HEK293 (cell line): Measurements from ENCODE around the gene LIN52.
A peak's percentile ranks its signal among the peaks of the same experiment; 100 is the strongest.

Experiments
- GFI1B ChIP-seq: fragments of 450-650 bp; formaldehyde crosslinking; IDR thresholded peaks from 2 replicates; pipeline ENCODE4 v1.5.1; 2016; ENCODE audit warnings: missing biosample characterization, missing genetic modification characterization
- GLIS1 ChIP-seq: fragments of 450-650 bp; formaldehyde crosslinking; IDR thresholded peaks from 2 replicates; pipeline ENCODE4 v1.5.1; 2016; ENCODE audit warnings: missing biosample characterization, missing genetic modification characterization
- HOXC10 ChIP-seq: sonication (generic); formaldehyde crosslinking; IDR thresholded peaks from 2 replicates; pipeline ENCODE4 v1.8.1; 2023; ENCODE audit warnings: mild to moderate bottlenecking, missing genetic modification reagents
- KLF9 ChIP-seq: fragments of 450-650 bp; formaldehyde crosslinking; IDR thresholded peaks from 2 replicates; pipeline ENCODE4 v1.5.1; 2016; ENCODE audit warnings: missing biosample characterization, missing genetic modification characterization, low read depth
- REPIN1 ChIP-seq: fragments of 450-650 bp; formaldehyde crosslinking; IDR thresholded peaks from 2 replicates; pipeline ENCODE4 v1.5.1; 2017; ENCODE audit warnings: missing biosample characterization, missing genetic modification characterization, low read depth
- SP2 ChIP-seq: fragments of 450-650 bp; formaldehyde crosslinking; IDR thresholded peaks from 2 replicates; pipeline ENCODE4 v1.5.1; 2016; ENCODE audit warnings: missing biosample characterization, missing genetic modification characterization
- SP3 ChIP-seq: fragments of 450-650 bp; formaldehyde crosslinking; IDR thresholded peaks from 2 replicates; pipeline ENCODE4 v1.5.1; 2016; ENCODE audit warnings: missing biosample characterization, missing genetic modification characterization
- SP7 ChIP-seq: fragments of 450-650 bp; formaldehyde crosslinking; IDR thresholded peaks from 2 replicates; pipeline ENCODE4 v1.5.1; 2016; ENCODE audit warnings: missing biosample characterization, missing genetic modification characterization
- ZBTB21 ChIP-seq: fragments of 450-650 bp; formaldehyde crosslinking; IDR thresholded peaks from 2 replicates; pipeline ENCODE4 v1.5.1; 2017; ENCODE audit warnings: missing biosample characterization, missing genetic modification characterization
- ZBTB48 ChIP-seq: fragments of 450-650 bp; formaldehyde crosslinking; IDR thresholded peaks from 2 replicates; pipeline ENCODE4 v1.5.1; 2016; ENCODE audit warnings: missing biosample characterization, missing genetic modification characterization
- ZBTB8A ChIP-seq: fragments of 450-650 bp; formaldehyde crosslinking; IDR thresholded peaks from 2 replicates; pipeline ENCODE4 v1.5.1; 2016; ENCODE audit warnings: missing biosample characterization, missing genetic modification characterization
- ZEB2 ChIP-seq: fragments of 450-650 bp; formaldehyde crosslinking; IDR thresholded peaks from 2 replicates; pipeline ENCODE4 v1.5.1; 2016; ENCODE audit warnings: missing biosample characterization, missing genetic modification characterization
- ZFHX2 ChIP-seq: fragments of 450-650 bp; formaldehyde crosslinking; conservative IDR thresholded peaks from 2 replicates; pipeline ENCODE4 v1.5.1; 2016; ENCODE audit warnings: missing biosample characterization, missing genetic modification characterization
- ZFP37 ChIP-seq: fragments of 450-650 bp; formaldehyde crosslinking; IDR thresholded peaks from 2 replicates; pipeline ENCODE4 v1.5.1; 2016; ENCODE audit warnings: missing biosample characterization, missing genetic modification characterization
- ZNF112 ChIP-seq: fragments of 450-650 bp; formaldehyde crosslinking; IDR thresholded peaks from 2 replicates; pipeline ENCODE4 v1.5.0; 2017; ENCODE audit warnings: missing biosample characterization, missing genetic modification characterization
- ZNF121 ChIP-seq: fragments of 450-650 bp; formaldehyde crosslinking; IDR thresholded peaks from 2 replicates; pipeline ENCODE4 v1.5.1; 2016; ENCODE audit warnings: missing biosample characterization, missing genetic modification characterization
- ZNF133 ChIP-seq: fragments of 450-650 bp; formaldehyde crosslinking; IDR thresholded peaks from 2 replicates; pipeline ENCODE4 v1.5.1; 2016; ENCODE audit warnings: missing biosample characterization, missing genetic modification characterization
- ZNF221 ChIP-seq: fragments of 450-650 bp; formaldehyde crosslinking; IDR thresholded peaks from 2 replicates; pipeline ENCODE4 v1.5.1; 2017; ENCODE audit warnings: missing biosample characterization, missing genetic modification characterization, borderline replicate concordance
- ZNF274 ChIP-seq, 2 experiments: fragments of 200-500 bp in 1 of 2; fragments of 450-650 bp in 1 of 2; sonication (Bioruptor generic) in 1 of 2; formaldehyde crosslinking in 1 of 2; IDR thresholded peaks; 2 replicates each; pipeline versions ENCODE4 v1.5.1 to v1.6.1; 2014 to 2016; ENCODE audit warnings: borderline replicate concordance in 1 of 2, inconsistent platforms in 1 of 2, low read length in 1 of 2, missing biosample characterization in 1 of 2, missing genetic modification characterization in 1 of 2
- ZNF362 ChIP-seq: fragments of 450-650 bp; formaldehyde crosslinking; IDR thresholded peaks from 2 replicates; pipeline ENCODE4 v1.5.1; 2016; ENCODE audit warnings: missing biosample characterization, missing genetic modification characterization
- ZNF398 ChIP-seq: fragments of 450-650 bp; formaldehyde crosslinking; IDR thresholded peaks from 2 replicates; pipeline ENCODE4 v1.5.1; 2017; ENCODE audit warnings: missing biosample characterization, missing genetic modification characterization
- ZNF404 ChIP-seq: fragments of 450-650 bp; formaldehyde crosslinking; IDR thresholded peaks from 2 replicates; pipeline ENCODE4 v1.5.1; 2017; ENCODE audit warnings: missing biosample characterization, missing genetic modification characterization
- ZNF433 ChIP-seq: fragments of 450-650 bp; formaldehyde crosslinking; IDR thresholded peaks from 2 replicates; pipeline ENCODE4 v1.5.1; 2016; ENCODE audit warnings: missing biosample characterization, missing genetic modification characterization, low read depth
- ZNF623 ChIP-seq: fragments of 450-650 bp; formaldehyde crosslinking; IDR thresholded peaks from 2 replicates; pipeline ENCODE4 v1.5.1; 2016; ENCODE audit warnings: missing biosample characterization, missing genetic modification characterization
- ZNF660 ChIP-seq: fragments of 450-650 bp; IDR thresholded peaks from 2 replicates; pipeline ENCODE4 v1.5.1; 2018; ENCODE audit warnings: missing biosample characterization, mild to moderate bottlenecking, missing genetic modification characterization
- ZSCAN23 ChIP-seq: fragments of 450-650 bp; formaldehyde crosslinking; IDR thresholded peaks from 2 replicates; pipeline ENCODE4 v1.5.1; 2016; ENCODE audit warnings: missing biosample characterization, missing genetic modification characterization
- TF ChIP-seq, protein P1 (sequence below): fragments of 450-650 bp; formaldehyde crosslinking; IDR thresholded peaks from 2 replicates; pipeline ENCODE4 v1.5.1; 2016; ENCODE audit warnings: missing biosample characterization, missing genetic modification characterization
- TF ChIP-seq, protein P2 (sequence below): fragments of 450-650 bp; formaldehyde crosslinking; IDR thresholded peaks from 2 replicates; pipeline ENCODE4 v1.5.1; 2016; ENCODE audit warnings: missing biosample characterization, missing genetic modification characterization
- TF ChIP-seq, protein P3 (sequence below): fragments of 450-650 bp; formaldehyde crosslinking; IDR thresholded peaks from 2 replicates; pipeline ENCODE4 v1.5.1; 2016; ENCODE audit warnings: missing biosample characterization, missing genetic modification characterization
- TF ChIP-seq, protein P4 (sequence below): fragments of 450-650 bp; IDR thresholded peaks from 2 replicates; pipeline ENCODE4 v1.5.1; 2018; ENCODE audit warnings: missing biosample characterization, mild to moderate bottlenecking, missing genetic modification characterization
- TF ChIP-seq, protein P5 (sequence below): fragments of 450-650 bp; formaldehyde crosslinking; IDR thresholded peaks from 2 replicates; pipeline ENCODE4 v1.5.1; 2017; ENCODE audit warnings: missing biosample characterization, missing genetic modification characterization

LIN52 gene

DNA sequence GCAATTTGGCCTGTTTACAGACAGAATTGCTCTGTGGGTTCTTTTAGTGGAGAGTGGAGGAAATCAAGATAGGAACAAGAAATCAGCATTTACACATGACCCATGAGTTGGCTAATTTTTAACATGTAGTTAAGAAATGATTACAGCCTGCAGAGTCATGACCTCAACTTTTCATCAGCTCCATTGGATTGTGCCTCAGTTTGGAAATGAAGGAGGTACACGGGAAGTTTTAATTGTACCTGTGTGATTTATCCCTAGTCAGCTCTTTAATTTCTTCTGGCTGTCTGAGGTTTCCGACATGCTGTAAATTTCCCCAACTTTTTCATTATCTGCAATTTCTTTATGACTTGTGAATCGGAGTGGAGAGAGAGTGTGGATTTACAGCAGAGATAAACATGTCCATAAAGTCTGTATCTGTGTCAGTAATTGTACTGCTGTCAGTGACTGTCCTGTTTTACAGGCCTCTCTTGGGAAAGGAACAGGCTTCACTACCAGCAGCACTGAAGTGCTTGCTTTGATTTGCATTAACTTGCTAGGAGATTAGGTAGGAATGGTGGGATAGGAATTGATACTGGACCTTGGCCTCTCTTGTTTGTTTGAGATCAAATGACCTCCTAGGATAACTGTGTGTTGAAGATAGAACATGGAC, 49.2 kb downstream of the LIN52 start (continued):
- no peak for TF ChIP-seq ZNF398 (tag by site-specific recombination)
- TF ChIP-seq REPIN1 = no peak
- TF ChIP-seq KLF9 = no peak
- TF ChIP-seq ZNF121 (tag by site-specific recombination) = no peak
- TF ChIP-seq ZEB2 (tag by site-specific recombination) = no peak
- TF ChIP-seq, protein P1, sequence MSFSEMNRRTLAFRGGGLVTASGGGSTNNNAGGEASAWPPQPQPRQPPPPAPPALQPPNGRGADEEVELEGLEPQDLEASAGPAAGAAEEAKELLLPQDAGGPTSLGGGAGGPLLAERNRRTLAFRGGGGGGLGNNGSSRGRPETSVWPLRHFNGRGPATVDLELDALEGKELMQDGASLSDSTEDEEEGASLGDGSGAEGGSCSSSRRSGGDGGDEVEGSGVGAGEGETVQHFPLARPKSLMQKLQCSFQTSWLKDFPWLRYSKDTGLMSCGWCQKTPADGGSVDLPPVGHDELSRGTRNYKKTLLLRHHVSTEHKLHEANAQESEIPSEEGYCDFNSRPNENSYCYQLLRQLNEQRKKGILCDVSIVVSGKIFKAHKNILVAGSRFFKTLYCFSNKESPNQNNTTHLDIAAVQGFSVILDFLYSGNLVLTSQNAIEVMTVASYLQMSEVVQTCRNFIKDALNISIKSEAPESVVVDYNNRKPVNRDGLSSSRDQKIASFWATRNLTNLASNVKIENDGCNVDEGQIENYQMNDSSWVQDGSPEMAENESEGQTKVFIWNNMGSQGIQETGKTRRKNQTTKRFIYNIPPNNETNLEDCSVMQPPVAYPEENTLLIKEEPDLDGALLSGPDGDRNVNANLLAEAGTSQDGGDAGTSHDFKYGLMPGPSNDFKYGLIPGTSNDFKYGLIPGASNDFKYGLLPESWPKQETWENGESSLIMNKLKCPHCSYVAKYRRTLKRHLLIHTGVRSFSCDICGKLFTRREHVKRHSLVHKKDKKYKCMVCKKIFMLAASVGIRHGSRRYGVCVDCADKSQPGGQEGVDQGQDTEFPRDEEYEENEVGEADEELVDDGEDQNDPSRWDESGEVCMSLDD (tag by site-specific recombination) = no peak
- TF ChIP-seq ZNF404 (tag by site-specific recombination) = no peak
- TF ChIP-seq ZBTB8A = no peak
- no peak for TF ChIP-seq ZBTB48 (tag by site-specific recombination)
- no peak for TF ChIP-seq ZBTB21 (tag by site-specific recombination)
- TF ChIP-seq SP3 (tag by site-specific recombination) = no peak
- TF ChIP-seq GFI1B = peak; percentile 87
- TF ChIP-seq HOXC10 = no peak
- TF ChIP-seq SP2 (tag by site-specific recombination) = no peak
- no peak for TF ChIP-seq GLIS1 (tag by site-specific recombination)
- TF ChIP-seq ZNF133 (tag by site-specific recombination) = no peak
- TF ChIP-seq ZSCAN23 = no peak
- peak; percentile 86 for TF ChIP-seq SP7 (tag by site-specific recombination)
- no peak for TF ChIP-seq ZFP37 (tag by site-specific recombination)
- TF ChIP-seq, protein P2, sequence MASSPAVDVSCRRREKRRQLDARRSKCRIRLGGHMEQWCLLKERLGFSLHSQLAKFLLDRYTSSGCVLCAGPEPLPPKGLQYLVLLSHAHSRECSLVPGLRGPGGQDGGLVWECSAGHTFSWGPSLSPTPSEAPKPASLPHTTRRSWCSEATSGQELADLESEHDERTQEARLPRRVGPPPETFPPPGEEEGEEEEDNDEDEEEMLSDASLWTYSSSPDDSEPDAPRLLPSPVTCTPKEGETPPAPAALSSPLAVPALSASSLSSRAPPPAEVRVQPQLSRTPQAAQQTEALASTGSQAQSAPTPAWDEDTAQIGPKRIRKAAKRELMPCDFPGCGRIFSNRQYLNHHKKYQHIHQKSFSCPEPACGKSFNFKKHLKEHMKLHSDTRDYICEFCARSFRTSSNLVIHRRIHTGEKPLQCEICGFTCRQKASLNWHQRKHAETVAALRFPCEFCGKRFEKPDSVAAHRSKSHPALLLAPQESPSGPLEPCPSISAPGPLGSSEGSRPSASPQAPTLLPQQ (tag by site-specific recombination) = no peak
- TF ChIP-seq, protein P3, sequence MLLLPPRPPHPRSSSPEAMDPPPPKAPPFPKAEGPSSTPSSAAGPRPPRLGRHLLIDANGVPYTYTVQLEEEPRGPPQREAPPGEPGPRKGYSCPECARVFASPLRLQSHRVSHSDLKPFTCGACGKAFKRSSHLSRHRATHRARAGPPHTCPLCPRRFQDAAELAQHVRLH (tag by site-specific recombination) = peak; percentile 85
- no peak for TF ChIP-seq ZNF274 (IDR thresholded peaks at IDR 0.05; ENCODE audit: low read length)
- TF ChIP-seq ZNF274 (tag by site-specific recombination; IDR thresholded peaks at IDR 0.05; ENCODE audit: borderline replicate concordance) = no peak
- TF ChIP-seq ZNF221 (tag by site-specific recombination) = no peak
- TF ChIP-seq, protein P4, sequence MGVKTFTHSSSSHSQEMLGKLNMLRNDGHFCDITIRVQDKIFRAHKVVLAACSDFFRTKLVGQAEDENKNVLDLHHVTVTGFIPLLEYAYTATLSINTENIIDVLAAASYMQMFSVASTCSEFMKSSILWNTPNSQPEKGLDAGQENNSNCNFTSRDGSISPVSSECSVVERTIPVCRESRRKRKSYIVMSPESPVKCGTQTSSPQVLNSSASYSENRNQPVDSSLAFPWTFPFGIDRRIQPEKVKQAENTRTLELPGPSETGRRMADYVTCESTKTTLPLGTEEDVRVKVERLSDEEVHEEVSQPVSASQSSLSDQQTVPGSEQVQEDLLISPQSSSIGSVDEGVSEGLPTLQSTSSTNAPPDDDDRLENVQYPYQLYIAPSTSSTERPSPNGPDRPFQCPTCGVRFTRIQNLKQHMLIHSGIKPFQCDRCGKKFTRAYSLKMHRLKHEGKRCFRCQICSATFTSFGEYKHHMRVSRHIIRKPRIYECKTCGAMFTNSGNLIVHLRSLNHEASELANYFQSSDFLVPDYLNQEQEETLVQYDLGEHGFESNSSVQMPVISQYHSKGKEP (tag by site-specific recombination) = 0 out of 2 replicates have a peak, but pooled peaks have one; percentile 54
- TF ChIP-seq, protein P5, sequence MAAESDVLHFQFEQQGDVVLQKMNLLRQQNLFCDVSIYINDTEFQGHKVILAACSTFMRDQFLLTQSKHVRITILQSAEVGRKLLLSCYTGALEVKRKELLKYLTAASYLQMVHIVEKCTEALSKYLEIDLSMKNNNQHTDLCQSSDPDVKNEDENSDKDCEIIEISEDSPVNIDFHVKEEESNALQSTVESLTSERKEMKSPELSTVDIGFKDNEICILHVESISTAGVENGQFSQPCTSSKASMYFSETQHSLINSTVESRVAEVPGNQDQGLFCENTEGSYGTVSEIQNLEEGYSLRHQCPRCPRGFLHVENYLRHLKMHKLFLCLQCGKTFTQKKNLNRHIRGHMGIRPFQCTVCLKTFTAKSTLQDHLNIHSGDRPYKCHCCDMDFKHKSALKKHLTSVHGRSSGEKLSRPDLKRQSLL (tag by site-specific recombination) = no peak
- no peak for TF ChIP-seq ZNF362 (tag by site-specific recombination)
- no peak for TF ChIP-seq ZFHX2 (tag by site-specific recombination)
- no peak for TF ChIP-seq ZNF660 (tag by site-specific recombination)
- no peak for TF ChIP-seq ZNF623 (tag by site-specific recombination)
- TF ChIP-seq ZNF112 (tag by site-specific recombination) = no peak
- TF ChIP-seq ZNF433 = no peak
